H7 (cell line): ENCODE data around the gene GMIP. TPM values are rescaled to one million over a fixed set of nuclear protein-coding genes. Genes with fewer than 3 reads are reported as not detected.

Experiments
- DNase-seq: peaks from one replicate; pipeline ENCODE4 v3.0.0; 2012
- H3K27me3 ChIP-seq: 2 replicates; pipeline ENCODE4 v1.6.0; 2011; ENCODE audit warnings: mild to moderate bottlenecking, low read length; ENCODE audit not compliant: control insufficient read depth, insufficient read depth
- H3K36me3 ChIP-seq: replicated peaks from 2 replicates; pipeline ENCODE4 v1.5.1; 2011; ENCODE audit warnings: low read length; ENCODE audit not compliant: control insufficient read depth, insufficient read depth
- H3K4me3 ChIP-seq: 2 replicates; pipeline ENCODE4 v1.5.1; 2011; ENCODE audit warnings: low read depth, mild to moderate bottlenecking, control low read depth, low read length, moderate library complexity; ENCODE audit not compliant: insufficient read depth
- total RNA-seq: library from RNA; depleted of rRNA; stranded (reverse); fragments of >200 nt; shearing (Covaris generic); gene quantifications from 2 replicates; pipeline ENCODE4 v1.2.3, GENCODE V29; 2014

Gene GMIP
- total RNA-seq, 1 experiment from 2014 or later, result 6.6 TPM

DNA sequence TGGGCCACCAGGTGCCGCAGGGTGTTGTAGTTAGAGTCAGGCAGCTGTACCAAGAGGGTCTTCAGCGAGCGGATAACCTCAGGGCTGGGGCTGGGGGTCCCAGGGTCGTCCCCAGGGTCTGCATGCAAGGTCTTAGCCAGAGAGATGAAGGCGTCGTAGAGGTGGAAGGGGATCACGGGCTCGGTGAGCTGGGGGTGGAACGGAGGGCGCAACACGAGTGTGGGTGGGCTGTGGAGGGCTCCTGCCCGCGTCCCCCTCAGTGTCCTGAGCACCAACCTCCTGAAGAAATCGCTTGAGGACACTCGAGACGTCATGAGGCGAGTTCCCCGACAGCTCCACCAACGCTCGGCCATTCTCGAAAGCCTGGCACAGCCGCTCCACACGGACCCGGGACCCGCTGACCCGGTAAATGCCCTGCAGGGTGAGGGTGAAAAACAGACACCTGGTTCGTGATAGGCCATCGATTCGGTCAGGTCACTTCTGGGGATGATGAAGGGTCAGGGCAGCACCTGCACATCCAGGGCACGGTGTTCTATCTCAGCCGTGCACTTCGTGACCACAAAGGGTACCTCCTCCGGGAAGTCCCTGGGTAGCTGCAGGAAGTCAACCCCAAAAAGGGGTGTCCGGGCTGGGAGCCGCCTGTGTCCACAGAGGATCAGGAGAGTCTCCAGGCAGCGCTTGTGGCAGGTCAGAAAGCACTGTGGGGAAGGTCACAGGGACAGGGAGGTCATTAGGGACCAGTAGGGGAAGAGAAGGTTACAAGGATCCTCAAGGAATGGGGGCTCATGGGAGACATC lies 8.7 kb downstream of the GMIP start:
- no peak for DNase-seq
- Histone ChIP-seq H3K36me3 (peaks cover 12% of the 10 kb centered on the region), H3K27me3 (no peaks in the 10 kb centered on the region), H3K4me3 (no peak overlapping the region)

DNA sequence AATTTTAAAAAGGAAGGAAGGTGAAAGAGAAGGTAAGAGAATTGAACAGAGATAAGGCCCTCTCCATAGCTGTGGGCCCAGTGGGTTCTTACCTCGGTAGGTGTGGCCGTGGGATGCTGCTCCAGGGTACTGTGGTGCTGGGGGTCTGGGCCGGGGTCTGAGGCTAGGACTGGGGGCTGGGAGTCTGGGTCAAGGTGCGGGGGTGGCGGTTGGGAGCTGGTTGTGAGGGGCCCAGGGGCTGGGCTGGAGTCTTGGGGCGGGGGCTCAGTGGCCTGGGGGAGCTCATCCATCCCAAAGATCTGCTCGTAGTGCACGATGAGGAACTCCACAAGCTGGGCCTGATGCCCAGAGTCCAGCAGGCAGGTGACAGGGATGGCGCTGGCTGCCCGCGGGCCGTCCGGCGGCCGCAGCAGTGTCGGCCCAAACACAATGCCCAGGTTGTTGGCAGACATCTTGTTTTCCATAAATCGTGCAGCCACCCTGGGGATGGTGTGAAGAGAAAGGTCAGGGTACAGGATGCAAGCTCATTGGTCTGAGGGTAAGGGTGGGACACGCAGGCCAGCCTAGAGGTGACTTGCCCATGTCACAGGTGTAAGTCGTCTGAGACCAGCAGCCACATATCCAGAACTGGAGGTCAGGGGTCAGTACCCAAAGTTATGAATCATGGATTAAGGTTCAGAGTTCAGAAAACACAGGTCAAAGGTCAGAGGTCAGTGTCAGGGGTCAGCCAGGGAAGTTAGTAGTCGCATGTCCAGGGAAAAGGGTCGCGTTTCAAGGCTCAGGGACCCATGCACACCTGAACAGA lies 9.5 kb downstream of the GMIP start:
- no peak overlapping the region for H3K4me3 ChIP-seq
- H3K36me3 ChIP-seq, result peaks cover 12% of the 10 kb centered on the region
- DNase-seq, result no peak
- H3K27me3 ChIP-seq, result no peaks in the 10 kb centered on the region

DNA sequence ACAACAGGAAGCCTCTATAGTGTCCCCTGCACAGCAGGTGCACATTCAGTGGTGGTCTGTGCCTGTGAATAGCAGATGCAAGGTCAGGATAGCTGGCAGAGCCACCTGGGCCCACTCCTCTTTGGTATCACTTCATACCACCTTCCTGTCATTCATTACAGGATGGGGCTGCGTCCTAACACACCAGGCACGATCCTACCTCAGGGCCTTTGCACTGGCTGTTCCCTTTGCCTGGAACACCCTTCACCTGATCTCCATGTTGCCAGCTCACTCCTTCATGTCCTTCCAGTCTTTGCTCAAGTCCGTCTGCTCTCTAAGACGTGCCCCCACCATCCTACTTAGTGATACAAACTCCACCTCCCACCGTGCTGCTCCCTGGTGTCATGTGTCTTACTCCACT lies 10.8 kb downstream of the GMIP start:
- H3K36me3 ChIP-seq, result peaks cover 12% of the 10 kb centered on the region
- H3K4me3 ChIP-seq, result no peak overlapping the region
- no peaks in the 10 kb centered on the region for H3K27me3 ChIP-seq
- DNase-seq, result no peak

DNA sequence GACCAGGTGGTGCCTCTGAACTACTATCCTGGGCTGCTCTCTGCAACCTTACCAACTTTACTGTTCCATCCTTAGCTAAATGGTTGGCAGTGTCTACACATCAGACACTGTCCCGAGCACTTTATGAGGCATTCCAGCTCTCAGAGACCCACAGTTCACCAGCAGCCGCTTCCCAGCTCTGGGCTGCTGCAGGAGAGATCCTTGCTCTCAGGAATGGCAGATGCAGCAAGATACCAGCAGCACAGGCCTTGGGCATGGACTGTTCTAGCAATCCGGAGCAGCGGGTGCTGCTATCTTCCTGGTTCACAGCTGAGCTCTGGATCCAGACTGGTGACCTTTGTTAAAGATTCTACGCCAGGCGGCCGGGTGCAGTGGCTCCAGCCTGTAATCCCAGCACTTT lies 12.1 kb downstream of the GMIP start:
- DNase-seq, result no peak
- peaks cover 12% of the 10 kb centered on the region for H3K36me3 ChIP-seq
- H3K4me3 ChIP-seq, result no peak overlapping the region
- H3K27me3 ChIP-seq, result no peaks in the 10 kb centered on the region

DNA sequence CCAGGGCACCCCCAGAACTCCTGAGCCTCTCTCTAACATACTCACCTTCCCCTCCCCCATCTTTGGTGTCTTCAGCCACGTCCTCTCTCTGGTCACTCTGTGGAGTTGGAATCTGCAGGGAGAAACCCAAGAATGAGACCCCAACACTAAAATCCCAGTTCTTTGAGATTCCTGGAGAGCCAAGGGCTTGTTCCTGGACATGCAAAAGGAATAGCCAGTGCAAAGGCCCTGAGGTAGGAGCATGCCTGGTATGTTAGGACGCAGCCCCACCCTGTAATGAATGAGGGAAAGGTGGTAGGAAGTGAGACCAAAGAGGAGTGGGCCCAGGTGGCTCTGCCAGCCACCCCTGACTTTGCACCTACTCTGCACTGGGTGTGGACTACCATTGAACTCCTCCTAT lies 13.0 kb downstream of the GMIP start:
- H3K27me3 ChIP-seq, result no peaks in the 10 kb centered on the region
- DNase-seq, result no peak
- H3K4me3 ChIP-seq, result no peak overlapping the region
- peaks cover 12% of the 10 kb centered on the region for H3K36me3 ChIP-seq

DNA sequence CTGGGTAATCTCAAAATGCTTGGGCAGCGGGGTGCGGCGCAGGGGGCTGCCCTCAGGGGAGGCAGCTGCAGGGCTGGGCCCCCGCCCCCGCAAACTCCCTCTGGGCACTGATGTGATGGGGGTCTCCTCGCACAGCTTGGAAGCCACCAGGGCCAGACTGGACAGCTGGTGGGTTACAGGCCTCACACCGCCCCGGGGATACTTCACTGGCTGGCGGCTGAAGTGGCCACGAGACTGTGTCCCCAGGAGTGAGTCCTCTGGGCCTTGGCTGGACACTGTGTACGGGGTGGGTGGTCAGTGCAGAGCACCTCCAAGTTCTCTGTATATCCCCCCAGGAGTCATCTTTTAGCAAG lies 13.4 kb downstream of the GMIP start:
- H3K27me3 ChIP-seq, result no peaks in the 10 kb centered on the region
- peaks cover 12% of the 10 kb centered on the region for H3K36me3 ChIP-seq
- H3K4me3 ChIP-seq, result no peak overlapping the region
- DNase-seq, result no peak

DNA sequence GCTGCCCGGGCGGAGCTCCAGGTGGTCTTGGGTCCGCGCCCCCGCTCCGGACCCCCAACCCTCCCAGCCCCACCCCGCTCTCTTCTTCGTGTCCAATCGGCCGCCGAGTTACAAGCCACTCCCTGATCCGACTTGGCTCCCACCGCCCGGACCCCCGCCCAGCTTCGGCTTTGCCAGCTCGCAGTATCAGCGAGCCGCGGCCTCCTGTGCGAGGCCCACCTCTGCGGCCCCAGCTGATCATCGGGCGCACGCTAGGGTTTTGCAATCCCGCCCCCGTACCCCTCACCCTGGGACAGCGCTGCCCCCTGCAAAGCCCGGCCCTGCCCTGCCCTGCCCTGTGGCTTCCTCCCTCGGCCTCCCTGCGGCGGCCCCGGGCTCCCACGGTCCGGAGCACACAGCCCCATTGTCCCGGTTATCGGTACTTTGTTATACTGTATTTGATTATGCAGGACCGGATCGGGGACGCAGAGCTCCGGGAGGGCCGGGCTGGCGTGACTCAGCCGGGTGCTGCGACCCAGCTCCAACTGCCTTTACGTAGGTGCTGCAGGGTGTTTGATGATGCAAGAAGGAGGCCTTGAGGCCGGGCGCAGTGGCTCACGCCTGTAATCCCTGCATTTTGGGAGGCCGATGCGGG lies 14.8 kb downstream of the GMIP start:
- DNase-seq, result peak; percentile 99
- H3K27me3 ChIP-seq, result no peaks in the 10 kb centered on the region
- peak overlapping the region; percentile 78 for H3K4me3 ChIP-seq
- H3K36me3 ChIP-seq, result peaks cover 12% of the 10 kb centered on the region

DNA sequence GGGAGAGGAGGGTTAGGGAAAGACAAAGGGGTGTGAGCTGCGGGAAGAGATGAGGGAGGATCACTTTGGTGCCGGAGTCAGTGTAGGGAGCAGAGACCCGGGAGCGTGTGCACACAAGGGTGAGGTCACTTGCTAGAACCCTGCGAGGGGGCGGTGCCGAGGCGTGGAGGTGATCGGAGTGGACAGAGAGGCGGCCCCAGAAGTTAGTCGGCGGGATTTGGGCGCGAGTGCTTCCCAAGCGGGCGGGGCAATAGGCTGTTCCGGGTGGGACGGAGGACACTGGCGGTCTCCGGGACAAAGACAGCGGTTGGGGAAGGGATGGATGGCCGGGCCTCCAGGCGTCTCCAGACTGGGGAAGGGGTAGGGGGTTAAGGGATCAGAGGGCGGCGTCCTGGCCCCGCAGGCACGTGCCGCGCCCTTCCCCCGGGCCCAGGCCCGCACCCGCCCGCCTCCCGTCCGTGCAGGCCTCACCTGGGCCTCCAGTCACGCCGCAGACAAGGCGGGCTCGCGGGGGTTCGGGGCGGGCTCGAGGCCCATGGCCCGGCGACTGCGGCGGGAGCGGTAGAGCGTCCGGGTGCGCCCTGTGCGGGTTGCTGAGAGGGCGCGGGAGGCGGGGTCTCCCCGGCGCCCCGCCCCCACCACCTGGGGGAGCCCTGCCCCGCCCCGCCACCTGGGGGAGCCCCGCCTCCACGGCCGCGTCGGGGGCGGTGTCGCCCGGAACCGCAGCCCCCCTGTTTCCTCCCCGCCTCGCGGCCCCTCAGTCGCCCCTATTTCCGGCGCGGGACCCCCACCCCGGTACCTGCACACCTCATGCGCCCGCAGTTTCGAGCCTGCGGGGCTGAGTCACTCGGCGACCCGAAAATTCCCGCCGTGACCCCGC lies 15.6 kb downstream of the GMIP start, which contains the start of gene LPAR2:
LPAR2 (minus strand) TSS at position 600 of the 880 bp plus-strand sequence. CDS start 945 bp downstream, outside the sequence.
- H3K27me3 ChIP-seq, result no peaks in the 10 kb centered on the region
- H3K4me3 ChIP-seq, result peak within 1 kb of the TSS; percentile 78
- peaks cover 11% of the 10 kb centered on the region for H3K36me3 ChIP-seq
- DNase-seq, result peak; percentile 100

DNA sequence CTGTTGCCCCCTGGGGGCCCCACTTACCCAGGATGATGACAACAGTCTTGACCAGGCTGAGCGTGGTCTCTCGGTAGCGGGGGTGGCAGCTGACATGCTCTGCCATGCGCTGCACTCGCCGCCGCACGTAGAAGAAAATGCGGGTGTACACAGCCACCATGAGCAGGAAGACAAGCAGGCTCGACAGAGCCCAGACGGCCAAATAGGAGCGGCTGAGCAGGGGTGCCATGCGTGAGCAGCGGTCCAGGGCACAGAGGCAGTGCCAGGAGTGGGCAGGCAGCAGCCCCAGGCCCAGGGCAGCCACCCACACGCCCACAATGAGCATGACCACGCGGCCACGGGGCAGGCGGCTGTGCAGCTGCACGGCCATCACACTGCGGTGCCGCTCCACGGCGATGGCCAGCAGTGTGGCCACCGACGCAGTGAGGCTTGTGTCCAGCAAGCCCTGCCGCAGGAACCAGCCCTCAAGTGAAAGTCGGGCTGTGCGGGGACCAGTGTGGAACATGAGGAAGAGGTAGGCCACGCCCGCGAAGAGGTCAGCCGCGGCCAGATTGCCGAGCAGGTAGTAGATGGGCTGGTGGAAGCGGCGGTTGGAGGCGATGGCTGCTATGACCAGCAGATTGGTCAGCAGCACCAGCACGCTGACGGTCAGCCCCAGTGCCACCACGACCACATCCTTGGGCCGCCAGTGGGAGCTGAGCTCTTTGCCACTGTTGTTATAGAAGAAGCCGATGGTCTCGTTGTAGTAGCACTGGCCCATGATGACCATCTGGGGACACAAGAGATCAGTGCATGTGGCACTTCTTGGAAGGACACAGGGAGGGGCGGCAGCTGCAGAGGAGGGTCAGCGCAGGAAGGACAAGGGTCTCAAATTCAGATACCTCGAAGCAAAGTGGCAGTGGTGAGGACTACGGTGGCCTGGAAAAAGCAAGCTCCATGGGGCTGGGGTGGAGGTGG lies 16.7 kb downstream of the GMIP start:
- H3K4me3 ChIP-seq, result peak overlapping the region; percentile 78
- no peaks in the 10 kb centered on the region for H3K27me3 ChIP-seq

DNA sequence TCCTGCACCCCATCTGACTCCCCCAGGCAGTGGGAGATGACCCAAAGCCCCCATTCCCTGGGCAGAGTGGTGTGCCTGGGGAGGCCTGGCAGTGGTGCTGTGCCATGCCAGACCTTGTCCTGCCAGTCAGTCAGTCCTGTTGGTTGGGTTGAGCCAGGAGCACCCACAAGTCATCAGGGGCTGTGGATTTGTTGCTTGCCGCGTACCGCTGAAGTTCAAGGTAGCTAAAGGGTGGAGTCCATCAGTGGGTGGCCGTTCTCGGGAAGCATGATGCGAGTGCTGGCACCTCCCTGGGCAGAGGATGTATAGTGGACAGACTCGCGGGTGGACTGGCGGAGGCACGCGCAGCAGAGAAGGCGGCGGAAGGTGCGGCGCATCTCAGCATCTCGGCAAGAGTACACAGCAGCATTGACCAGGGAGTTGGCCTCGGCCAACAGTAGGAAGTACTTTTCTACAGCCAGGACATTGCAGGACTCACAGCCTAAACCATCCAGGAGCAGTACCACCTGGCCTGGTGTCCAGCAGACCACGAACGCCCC lies 19.4 kb downstream of the GMIP start:
- Histone ChIP-seq H3K36me3 (peaks cover 8% of the 10 kb centered on the region), H3K4me3 (no peak overlapping the region), H3K27me3 (no peaks in the 10 kb centered on the region)
- no peak for DNase-seq

More for the DNA sequence above, 16.7 kb downstream of the GMIP start:
- peaks cover 8% of the 10 kb centered on the region for H3K36me3 ChIP-seq
- DNase-seq, result peak; percentile 40

DNA sequence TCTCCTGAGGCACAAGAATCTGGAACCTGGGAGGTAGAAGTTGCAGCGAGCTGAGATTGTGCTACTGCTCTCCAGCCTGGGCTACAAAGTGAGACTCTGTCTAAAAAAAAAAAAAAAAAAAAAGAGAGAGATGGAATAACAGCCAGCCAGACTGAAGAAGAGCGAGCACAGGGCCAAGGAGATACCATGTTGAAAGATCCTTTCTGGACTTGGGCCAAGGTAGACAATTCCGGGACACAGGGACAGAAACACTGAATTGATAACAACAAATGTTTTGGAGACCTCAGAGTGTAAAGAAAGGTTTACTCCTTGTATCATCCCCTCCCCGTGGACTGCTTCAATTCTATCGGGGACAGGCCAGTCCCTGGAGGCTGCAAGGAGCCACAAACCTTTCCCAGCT lies 20.1 kb downstream of the GMIP start:
- Histone ChIP-seq H3K4me3 (no peak overlapping the region), H3K27me3 (no peaks in the 10 kb centered on the region), H3K36me3 (peaks cover 8% of the 10 kb centered on the region)
- DNase-seq, result no peak

DNA sequence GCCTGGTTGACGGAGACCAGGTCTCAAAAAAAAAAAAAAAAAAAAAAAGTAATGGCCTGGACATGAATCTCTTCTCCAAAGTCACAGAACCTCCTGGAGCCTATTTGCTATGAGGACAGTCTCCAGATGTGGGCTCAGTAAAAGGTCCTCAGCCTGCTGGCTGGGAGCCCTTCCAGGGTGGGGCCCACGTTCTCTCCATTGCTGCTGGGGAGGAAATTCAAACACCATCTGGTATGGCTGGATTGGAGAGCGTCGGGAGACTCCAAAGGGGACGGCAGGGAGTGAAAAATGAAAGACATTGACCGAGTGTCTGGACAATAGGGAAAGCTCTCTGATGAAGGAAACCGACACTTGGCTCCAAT lies 23.6 kb downstream of the GMIP start:
- Histone ChIP-seq H3K36me3 (peaks cover 8% of the 10 kb centered on the region), H3K27me3 (peaks cover 4% of the 10 kb centered on the region; the same call in 1 of the 2 replicates), H3K4me3 (no peak overlapping the region)
- no peak for DNase-seq
